HUES64 (cell line): ENCODE results near the gene COL5A1.

ENCODE experiments used
- H3K27ac ChIP-seq: 2 replicates; pipeline ENCODE4 v1.7.0; 2013; ENCODE audit warnings: low read depth, low read length, inconsistent platforms
- H3K27me3 ChIP-seq: 2 replicates; pipeline ENCODE4 v1.6.1; 2013; ENCODE audit warnings: mild to moderate bottlenecking, low read length; ENCODE audit not compliant: insufficient read depth
- H3K36me3 ChIP-seq: 2 replicates; pipeline ENCODE4 v1.6.1; 2013; ENCODE audit warnings: mild to moderate bottlenecking, low read length; ENCODE audit not compliant: insufficient read depth
- H3K4me1 ChIP-seq: 2 replicates; pipeline ENCODE4 v1.6.1; 2013; ENCODE audit warnings: mild to moderate bottlenecking, low read length, moderate library complexity; ENCODE audit not compliant: insufficient read depth
- H3K4me3 ChIP-seq: 2 replicates; pipeline ENCODE4 v1.5.1; 2013; ENCODE audit warnings: mild to moderate bottlenecking, low read length, moderate library complexity
- H3K9ac ChIP-seq: 2 replicates; pipeline ENCODE4 v1.6.1; 2013; ENCODE audit warnings: mild to moderate bottlenecking, low read depth, low read length
- H3K9me3 ChIP-seq: 2 replicates; pipeline ENCODE4 v1.6.1; 2013; ENCODE audit warnings: low read depth, low read length; ENCODE audit not compliant: insufficient read depth
- WGBS: fragments of 150-250, 120-280 bp; methylation state at CpG from one replicate; pipeline ENCODE4 v1.1.7; 2013; ENCODE audit warnings: missing lambda C conversion rate; 5-methylcytosine and 5-hydroxymethylcytosine counted together

Gene COL5A1

GRCh38 chr9:134653259-134654009, 11.8 kb downstream of the COL5A1 start:
- H3K9ac ChIP-seq = no peak overlapping the region
- no peak overlapping the region for H3K4me3 ChIP-seq
- no peaks in the 10 kb centered on the region for H3K27me3 ChIP-seq
- H3K4me1 ChIP-seq = peaks cover 1% of the 10 kb centered on the region; the same call in 1 of the 2 replicates
- no peaks in the 10 kb centered on the region for H3K9me3 ChIP-seq
- no peak overlapping the region for H3K27ac ChIP-seq
- no peaks in the 10 kb centered on the region; the same call in 1 of the 2 replicates for H3K36me3 ChIP-seq
- 90% methylated on average over 17 of the region's 17 CpGs for WGBS

GRCh38 chr9:134655101-134655500, 13.5 kb downstream of the COL5A1 start:
- Histone ChIP-seq H3K27ac (no peak overlapping the region), H3K9ac (no peak overlapping the region), H3K9me3 (0 out of 2 replicates have a peak, but pooled peaks cover 2% of the 10 kb centered on the region), H3K27me3 (no peaks in the 10 kb centered on the region), H3K4me3 (no peak overlapping the region), H3K36me3 (no peaks in the 10 kb centered on the region), H3K4me1 (peaks cover 6% of the 10 kb centered on the region; the same call in 1 of the 2 replicates)
- 89% methylated on average over 11 of the region's 11 CpGs for WGBS

- H3K9ac ChIP-seq = no peak overlapping the region
- no peak overlapping the region for H3K4me3 ChIP-seq
- H3K4me1 ChIP-seq = peaks cover 6% of the 10 kb centered on the region; the same call in 1 of the 2 replicates
- no peaks in the 10 kb centered on the region for H3K36me3 ChIP-seq
- WGBS = 84% methylated on average over 10 of the region's 10 CpGs
- H3K9me3 ChIP-seq = peaks cover 9% of the 10 kb centered on the region
- H3K27me3 ChIP-seq = no peaks in the 10 kb centered on the region
- no peak overlapping the region for H3K27ac ChIP-seq
These were observed 14.2 kb downstream of the COL5A1 start for GRCh38 chr9:134655586-134656333.

DNA sequence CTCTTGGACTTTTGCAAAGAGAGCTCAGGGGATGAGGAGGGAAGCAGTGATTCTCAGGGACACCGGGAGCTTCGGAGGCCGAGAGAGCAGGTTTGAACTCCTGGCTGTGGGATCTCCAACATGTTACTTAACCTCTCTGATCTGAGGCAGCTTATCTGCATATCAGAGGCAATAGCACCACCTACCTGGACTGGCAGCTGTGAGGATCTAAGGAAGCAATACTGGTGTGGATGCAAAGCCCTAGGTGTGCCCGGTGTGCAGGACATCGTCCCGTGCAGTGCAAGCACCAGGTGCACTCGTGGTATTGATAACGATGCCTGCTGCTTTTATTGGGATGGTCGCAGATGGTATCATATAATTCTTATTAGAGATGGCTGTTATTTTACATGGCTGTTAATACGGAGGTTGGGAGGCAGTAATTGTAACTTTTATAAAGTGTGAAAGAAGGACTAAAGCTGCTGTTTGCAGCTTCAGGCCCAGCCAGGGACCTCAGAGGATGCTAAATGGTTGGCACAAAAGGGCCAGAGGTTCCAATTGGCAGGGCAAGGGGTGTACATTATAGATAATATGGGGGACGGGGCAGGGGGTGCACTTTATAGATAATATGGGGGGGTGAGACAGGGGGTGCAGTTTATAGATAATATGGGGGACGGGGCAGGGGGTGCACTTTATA, 14.9 kb downstream of the COL5A1 start:
- WGBS = 69% methylated on average over 11 of the region's 12 CpGs
- Histone ChIP-seq H3K27ac (no peak overlapping the region), H3K36me3 (no peaks in the 10 kb centered on the region), H3K27me3 (no peaks in the 10 kb centered on the region), H3K4me1 (peaks cover 6% of the 10 kb centered on the region; the same call in 1 of the 2 replicates), H3K4me3 (no peak overlapping the region), H3K9ac (no peak overlapping the region), H3K9me3 (peaks cover 10% of the 10 kb centered on the region)

- no peak overlapping the region for H3K9ac ChIP-seq
- WGBS = 74% methylated on average over 20 of the region's 20 CpGs
- H3K36me3 ChIP-seq = no peaks in the 10 kb centered on the region
- no peak overlapping the region for H3K4me3 ChIP-seq
- H3K9me3 ChIP-seq = peaks cover 10% of the 10 kb centered on the region
- H3K27ac ChIP-seq = no peak overlapping the region
- H3K27me3 ChIP-seq = no peaks in the 10 kb centered on the region
- H3K4me1 ChIP-seq = peaks cover 6% of the 10 kb centered on the region; the same call in 1 of the 2 replicates
These were observed 16.2 kb downstream of the COL5A1 start for GRCh38 chr9:134657666-134658377.

DNA sequence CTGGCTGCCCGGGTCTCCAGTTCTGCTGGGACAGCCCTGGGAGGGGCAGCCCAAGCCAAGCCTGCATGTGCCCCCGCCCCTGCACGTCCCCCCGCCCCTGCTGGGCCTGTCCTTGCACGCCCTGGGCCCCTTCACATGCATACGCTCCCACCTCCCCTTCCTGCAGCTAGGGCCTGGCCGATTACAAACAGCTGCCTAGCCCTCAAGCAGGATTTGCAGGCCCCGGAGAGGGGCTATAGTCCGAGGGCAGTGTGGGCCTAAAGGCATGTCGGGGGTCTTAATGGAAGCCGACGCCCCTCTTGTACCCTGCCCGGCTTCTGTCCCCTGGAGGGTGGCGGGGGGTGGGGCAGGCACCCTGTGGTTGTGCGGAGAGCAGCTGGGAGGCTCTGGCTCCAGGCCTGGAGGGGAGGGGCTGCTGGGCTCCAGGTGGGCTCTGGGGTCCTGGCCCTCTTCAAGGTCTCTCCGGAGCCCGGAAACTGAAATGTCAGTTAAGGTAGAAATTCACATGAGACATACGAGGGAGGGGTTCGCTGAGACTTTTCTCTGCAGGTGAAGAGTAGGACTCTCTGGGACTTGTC, 16.9 kb downstream of the COL5A1 start:
- no peaks in the 10 kb centered on the region for H3K27me3 ChIP-seq
- H3K4me1 ChIP-seq = peaks cover 6% of the 10 kb centered on the region; the same call in 1 of the 2 replicates
- no peak overlapping the region for H3K9ac ChIP-seq
- H3K9me3 ChIP-seq = peaks cover 10% of the 10 kb centered on the region
- 0 out of 2 replicates have a peak overlapping the region, but pooled peaks have one; percentile 35 for H3K27ac ChIP-seq
- H3K36me3 ChIP-seq = no peaks in the 10 kb centered on the region
- 26% methylated on average over 19 of the region's 19 CpGs for WGBS
- H3K4me3 ChIP-seq = no peak overlapping the region

GRCh38 chr9:134659688-134660131, 18.1 kb downstream of the COL5A1 start:
- no peak overlapping the region for H3K9ac ChIP-seq
- H3K27me3 ChIP-seq = no peaks in the 10 kb centered on the region
- WGBS = 91% methylated on average over 14 of the region's 14 CpGs
- no peak overlapping the region for H3K27ac ChIP-seq
- H3K36me3 ChIP-seq = no peaks in the 10 kb centered on the region
- H3K9me3 ChIP-seq = peaks cover 10% of the 10 kb centered on the region
- H3K4me3 ChIP-seq = no peak overlapping the region
- H3K4me1 ChIP-seq = peaks cover 6% of the 10 kb centered on the region; the same call in 1 of the 2 replicates

- 100% methylated on average over 1 of the region's 1 CpG for WGBS
- peaks cover 6% of the 10 kb centered on the region; the same call in 1 of the 2 replicates for H3K4me1 ChIP-seq
- H3K27ac ChIP-seq = no peak overlapping the region
- no peak overlapping the region for H3K9ac ChIP-seq
- H3K9me3 ChIP-seq = peaks cover 10% of the 10 kb centered on the region
- H3K4me3 ChIP-seq = no peak overlapping the region
- H3K27me3 ChIP-seq = no peaks in the 10 kb centered on the region
- H3K36me3 ChIP-seq = no peaks in the 10 kb centered on the region
These were observed 18.8 kb downstream of the COL5A1 start for GRCh38 chr9:134660407-134660806.

DNA sequence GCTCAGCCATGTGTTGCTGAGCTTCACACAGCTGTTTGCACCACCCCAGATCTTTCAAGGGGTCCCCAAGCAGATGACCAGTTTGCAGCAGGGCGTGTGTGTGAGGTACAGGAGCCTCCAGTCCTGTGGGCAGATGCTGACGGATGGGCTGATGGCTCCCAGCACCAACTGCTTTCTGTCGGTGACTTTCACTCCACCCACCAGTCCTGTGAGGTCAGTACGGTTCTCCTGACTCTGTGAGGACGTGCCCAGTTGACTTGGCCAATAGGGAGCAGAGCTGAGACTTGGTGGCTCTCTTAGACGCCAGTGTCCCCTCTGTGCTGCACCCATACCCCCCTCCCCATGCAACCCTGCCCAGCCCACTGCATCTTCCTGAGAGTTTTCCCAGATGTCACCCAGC, 19.7 kb downstream of the COL5A1 start:
- Histone ChIP-seq H3K4me3 (no peak overlapping the region), H3K9ac (no peak overlapping the region), H3K4me1 (peaks cover 6% of the 10 kb centered on the region; the same call in 1 of the 2 replicates), H3K27me3 (no peaks in the 10 kb centered on the region), H3K36me3 (no peaks in the 10 kb centered on the region), H3K9me3 (peaks cover 10% of the 10 kb centered on the region), H3K27ac (no peak overlapping the region)
- WGBS = 90% methylated on average over 6 of the region's 6 CpGs

GRCh38 chr9:134661791-134662142, 20.2 kb downstream of the COL5A1 start:
- Histone ChIP-seq H3K4me3 (no peak overlapping the region), H3K27me3 (no peaks in the 10 kb centered on the region), H3K27ac (no peak overlapping the region), H3K36me3 (no peaks in the 10 kb centered on the region), H3K9ac (no peak overlapping the region), H3K9me3 (peaks cover 10% of the 10 kb centered on the region), H3K4me1 (peaks cover 6% of the 10 kb centered on the region; the same call in 1 of the 2 replicates)
- 94% methylated on average over 11 of the region's 11 CpGs for WGBS
